Measurements from ENCODE around the gene HOTAIR.

The HOTAIR gene

DNA sequence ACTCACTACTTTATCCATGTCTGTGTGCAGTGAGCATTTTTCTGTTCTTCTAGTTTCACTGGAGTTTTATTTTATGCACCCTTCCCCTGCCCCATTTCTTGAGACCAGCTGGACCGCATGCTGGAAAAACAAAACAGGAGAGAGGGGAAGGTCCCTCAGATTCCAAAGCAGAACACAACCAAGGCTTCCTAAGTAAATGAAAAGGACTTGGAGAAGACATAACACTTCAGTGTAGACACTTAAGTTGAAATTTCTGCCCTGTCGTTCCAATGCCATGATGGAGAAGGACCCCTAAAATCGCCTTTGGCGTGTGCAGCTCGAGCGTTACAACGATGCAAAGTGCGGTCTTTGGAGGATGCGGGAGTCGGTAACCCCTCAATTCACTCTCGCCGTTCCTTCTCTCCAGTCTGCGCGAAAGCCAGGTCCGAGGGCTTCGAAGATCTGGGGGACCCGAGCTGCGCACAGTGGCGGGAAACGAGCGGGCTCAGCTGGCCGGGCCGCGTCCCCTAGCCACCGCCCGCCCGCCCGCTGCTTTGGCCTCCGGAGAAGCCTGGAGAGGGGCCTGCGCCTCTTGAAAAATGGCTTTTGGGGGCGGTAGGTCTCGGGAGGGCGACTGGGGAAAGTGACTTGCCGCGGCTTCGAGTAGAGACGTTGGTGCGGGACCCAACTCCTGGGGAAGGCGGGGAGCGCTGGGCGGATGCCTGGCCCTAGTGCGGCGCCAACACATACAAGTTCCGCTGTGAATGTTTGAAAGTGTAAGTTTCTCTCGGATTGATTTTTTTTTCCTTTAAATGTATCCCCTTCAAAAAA, 47.3 kb downstream of the HOTAIR start:
- no peak for DNase-seq (ENCODE audit: low spot score)

GRCh38 chr12:53924521-53925405, 50.0 kb downstream of the HOTAIR start:
- no peak for DNase-seq (ENCODE audit: low spot score)

- no peak for DNase-seq (ENCODE audit: low spot score)
Measured at GRCh38 chr12:53916788-53917655, 57.7 kb downstream of the HOTAIR start.

Data from CD4-positive, alpha-beta T cell treated with Interleukin-6 at 100 ng/mL for 8 hours (primary cell).